Measurements from ENCODE around the gene XRRA1. TPM values are rescaled to one million over a fixed set of nuclear protein-coding genes. Genes with fewer than 3 reads are reported as not detected.
A peak's percentile ranks its signal among the peaks of the same experiment; 100 is the strongest.

XRRA1 gene
- total RNA-seq, 1 experiment from 2014 or later: 23.5 TPM

GRCh38 chr11:74937696-74938475, 11.0 kb downstream of the XRRA1 start:
- Histone ChIP-seq H3K36me3 (ENCODE audit: low read depth, low read length) (peaks cover 20% of the 10 kb centered on the region; the same call in 1 of the 2 replicates), H4K20me1 (ENCODE audit: low read length) (no peaks in the 10 kb centered on the region), H3K4me3 (ENCODE audit: low read length) (no peak overlapping the region), H3K4me2 (ENCODE audit: low read length) (0 out of 2 replicates have a peak overlapping the region, but pooled peaks have one; percentile 7), H3K9me2 (replicated peaks; ENCODE audit: low read length) (no peaks in the 10 kb centered on the region), H3K9me3 (ENCODE audit: low read length) (no peaks in the 10 kb centered on the region), H3K79me2 (ENCODE audit: low read length) (no peaks in the 10 kb centered on the region), H3K4me1 (ENCODE audit: insufficient read depth, low read length) (peaks cover 20% of the 10 kb centered on the region), H3K27ac (ENCODE audit: low read length) (peak overlapping the region; percentile 20), H3K9ac (ENCODE audit: low read length) (no peak overlapping the region), H3K27me3 (ENCODE audit: low read length) (no peaks in the 10 kb centered on the region), H3F3A (ENCODE audit: low read length, unreplicated experiment) (no peaks in the 10 kb centered on the region), H2AFZ (ENCODE audit: low read length) (no peak overlapping the region)
- no peak; the same call in 1 of the 2 replicates for ATAC-seq
- POLR2A ChIA-PET (ENCODE audit: unreplicated experiment): no interaction called here
- intact Hi-C loops (cut with micrococcal nuclease): no loop called here
- peak; percentile 41 for DNase-seq
- BruUV-seq (replicated peaks): no TSS peak
- TF ChIP-seq EZH2phosphoT487 (IDR thresholded peaks at IDR 0.05; ENCODE audit: borderline replicate concordance, low read length) (no peak), CTCF (conservative IDR thresholded peaks at IDR 0.05; ENCODE audit: low read depth, low read length) (no peak), EZH2 (IDR thresholded peaks at IDR 0.05; ENCODE audit: low read length, unreplicated experiment) (no peak)
- CTCF ChIA-PET: no interaction called here

- Histone ChIP-seq H3K9ac (ENCODE audit: low read length) (no peak overlapping the region), H3F3A (ENCODE audit: low read length, unreplicated experiment) (no peaks in the 10 kb centered on the region), H3K36me3 (ENCODE audit: low read depth, low read length) (peaks cover 20% of the 10 kb centered on the region; the same call in 1 of the 2 replicates), H3K4me2 (ENCODE audit: low read length) (no peak overlapping the region), H3K4me3 (ENCODE audit: low read length) (no peak overlapping the region), H3K4me1 (ENCODE audit: insufficient read depth, low read length) (peaks cover 23% of the 10 kb centered on the region), H3K9me2 (replicated peaks; ENCODE audit: low read length) (no peaks in the 10 kb centered on the region), H3K79me2 (ENCODE audit: low read length) (no peaks in the 10 kb centered on the region), H3K27ac (ENCODE audit: low read length) (no peak overlapping the region), H4K20me1 (ENCODE audit: low read length) (no peaks in the 10 kb centered on the region), H3K9me3 (ENCODE audit: low read length) (no peaks in the 10 kb centered on the region), H3K27me3 (ENCODE audit: low read length) (no peaks in the 10 kb centered on the region), H2AFZ (ENCODE audit: low read length) (no peak overlapping the region)
- TF ChIP-seq EZH2 (IDR thresholded peaks at IDR 0.05; ENCODE audit: low read length, unreplicated experiment) (no peak), EZH2phosphoT487 (IDR thresholded peaks at IDR 0.05; ENCODE audit: borderline replicate concordance, low read length) (no peak), CTCF (conservative IDR thresholded peaks at IDR 0.05; ENCODE audit: low read depth, low read length) (no peak)
- ChIA-PET CTCF (no interaction called here), POLR2A (ENCODE audit: unreplicated experiment) (interaction anchor here (0.6 kb wide), 1 partner anchor 24 kb away, joined by 7 read pairs; no protein-coding TSS in a partner anchor)
- no peak for DNase-seq
- ATAC-seq: no peak
- BruUV-seq (replicated peaks): no TSS peak
- intact Hi-C loops (cut with micrococcal nuclease): no loop called here
These were observed 11.9 kb downstream of the XRRA1 start for GRCh38 chr11:74936976-74937375.

GRCh38 chr11:74936087-74936486, 12.8 kb downstream of the XRRA1 start:
- Histone ChIP-seq H3K9me2 (replicated peaks; ENCODE audit: low read length) (no peaks in the 10 kb centered on the region), H3K27ac (ENCODE audit: low read length) (no peak overlapping the region), H3K79me2 (ENCODE audit: low read length) (no peaks in the 10 kb centered on the region), H3K36me3 (ENCODE audit: low read depth, low read length) (peaks cover 20% of the 10 kb centered on the region; the same call in 1 of the 2 replicates), H2AFZ (ENCODE audit: low read length) (no peak overlapping the region), H3K27me3 (ENCODE audit: low read length) (no peaks in the 10 kb centered on the region), H3K9ac (ENCODE audit: low read length) (no peak overlapping the region), H3K4me3 (ENCODE audit: low read length) (no peak overlapping the region), H3K4me1 (ENCODE audit: insufficient read depth, low read length) (peaks cover 25% of the 10 kb centered on the region), H3F3A (ENCODE audit: low read length, unreplicated experiment) (no peaks in the 10 kb centered on the region), H3K9me3 (ENCODE audit: low read length) (no peaks in the 10 kb centered on the region), H3K4me2 (ENCODE audit: low read length) (no peak overlapping the region), H4K20me1 (ENCODE audit: low read length) (no peaks in the 10 kb centered on the region)
- BruUV-seq (replicated peaks): no TSS peak
- CTCF ChIA-PET: no interaction called here
- intact Hi-C loops (cut with micrococcal nuclease): no loop called here
- DNase-seq (no peak), ATAC-seq (no peak)
- POLR2A ChIA-PET (ENCODE audit: unreplicated experiment): no interaction called here
- TF ChIP-seq EZH2 (IDR thresholded peaks at IDR 0.05; ENCODE audit: low read length, unreplicated experiment) (no peak), EZH2phosphoT487 (IDR thresholded peaks at IDR 0.05; ENCODE audit: borderline replicate concordance, low read length) (no peak), CTCF (conservative IDR thresholded peaks at IDR 0.05; ENCODE audit: low read depth, low read length) (no peak)

Data from PC-3 (cell line).